GM12878 (cell line): Measurements from ENCODE around the gene AKAP1. TPM values are rescaled to one million over a fixed set of nuclear protein-coding genes. Genes with fewer than 3 reads are reported as not detected.

Source experiments
- ATAC-seq: fragments of 200-7000 bp; cut with Tn5 transposase; 3 replicates; pipeline ENCODE4 v1.9.1; 2020; ENCODE audit warnings: mild to moderate bottlenecking, moderate library complexity
- BruUV-seq: library from RNA; stranded (reverse); fragments of 400-500 nt; replicated peaks from 2 replicates; lab custom pipeline; 2021; lab: Mats Ljungman, UMichigan
- CTCF ChIA-PET: fragments of 300-600 bp; sonication (Branson Sonifier 250); formaldehyde crosslinking; extraction: SDS; loops from one replicate; lab custom pipeline; 2021; ENCODE audit warnings: inconsistent platforms; lab: Yijun Ruan, JAX
- POLR2A ChIA-PET: fragments of 350-600 bp; formaldehyde crosslinking; extraction: SDS; loops from one replicate; lab custom pipeline; 2021; ENCODE audit warnings: inconsistent platforms; lab: Charles Lee
- RAD21 ChIA-PET: fragments of 300-600 bp; sonication (Branson Sonifier 250); formaldehyde crosslinking; loops from one replicate; lab custom pipeline; 2023; ENCODE audit warnings: antibody characterized with exemption; ENCODE audit not compliant: unreplicated experiment; lab: Charles Lee
- SMC1A ChIA-PET: fragments of 300-600 bp; sonication (Branson Sonifier 250); formaldehyde crosslinking; loops from one replicate; lab custom pipeline; 2023; ENCODE audit not compliant: unreplicated experiment, uncharacterized antibody; lab: Charles Lee
- DNase-seq: peaks from one replicate; pipeline ENCODE4 v3.0.0-alpha.2; 2011; ENCODE audit warnings: low read depth, low spot score
- FAIRE-seq: peaks from 3 replicates; lab custom pipeline; 2011; peaks lifted over from hg19 to GRCh38; lab: Jason Lieb, UNC
- H2AFZ ChIP-seq: 2 replicates; pipeline ENCODE4 v1.6.0; 2011; ENCODE audit warnings: low read depth, low read length, control low read depth; ENCODE audit not compliant: control insufficient read depth
- H3K27ac ChIP-seq: 2 replicates; pipeline ENCODE4 v1.5.1; 2011; ENCODE audit warnings: control low read depth; ENCODE audit not compliant: control insufficient read depth, insufficient read depth
- H3K27me3 ChIP-seq, 2 experiments: replicated peaks in 1 of 2; 2 replicates each; pipeline versions ENCODE4 v1.6.0 to v1.6.1; 2011; ENCODE audit warnings: low read length in 1 of 2; ENCODE audit not compliant: control insufficient read depth in 2 of 2, insufficient read depth in 2 of 2
- H3K36me3 ChIP-seq, 2 experiments: 2 replicates each; pipeline ENCODE4 v1.5.1; 2011; ENCODE audit warnings: low read length in 1 of 2; ENCODE audit not compliant: control insufficient read depth in 2 of 2, insufficient read depth in 2 of 2
- H3K4me1 ChIP-seq: 2 replicates; pipeline ENCODE4 v1.6.1; 2011; ENCODE audit warnings: mild to moderate bottlenecking, low read length, moderate library complexity, mixed read lengths; ENCODE audit not compliant: control insufficient read depth, insufficient read depth
- H3K4me2 ChIP-seq: 2 replicates; pipeline ENCODE4 v1.6.0; 2011; ENCODE audit warnings: control low read depth; ENCODE audit not compliant: control insufficient read depth, insufficient read depth
- H3K4me3 ChIP-seq: fragments of 200-600 bp; sonication (generic); 2 replicates; pipeline ENCODE4 v1.5.1; 2016
- H3K79me2 ChIP-seq: 2 replicates; pipeline ENCODE4 v1.6.0; 2011; ENCODE audit warnings: low read length; ENCODE audit not compliant: control insufficient read depth, insufficient read depth
- H3K9ac ChIP-seq: 2 replicates; pipeline ENCODE4 v1.8.0; 2011; ENCODE audit warnings: low read length, control low read depth, mixed read lengths; ENCODE audit not compliant: control insufficient read depth, insufficient read depth
- H3K9me3 ChIP-seq: replicated peaks from 3 replicates; pipeline ENCODE4 v1.5.1; 2011; ENCODE audit warnings: mild to moderate bottlenecking, low read length; ENCODE audit not compliant: control insufficient read depth, insufficient read depth
- H4K20me1 ChIP-seq: 2 replicates; pipeline ENCODE4 v1.6.0; 2011; ENCODE audit not compliant: control insufficient read depth, insufficient read depth
- ATF3 ChIP-seq: IDR thresholded peaks from 2 replicates; pipeline ENCODE4 v1.6.1; 2011; ENCODE audit warnings: low read depth, mild to moderate bottlenecking, low read length, moderate library complexity, borderline replicate concordance; ENCODE audit errors: extremely low read depth
- DPF2 ChIP-seq: fragments of 450-650 bp; IDR thresholded peaks from 2 replicates; pipeline ENCODE4 v1.6.1; 2017; ENCODE audit warnings: mild to moderate bottlenecking
- HCFC1 ChIP-seq: fragments of 150-350 bp; IDR thresholded peaks from 2 replicates; pipeline ENCODE4 v1.6.1; 2014; ENCODE audit warnings: low read length
- JUNB ChIP-seq: IDR thresholded peaks from 2 replicates; pipeline ENCODE4 v1.6.1; 2016; ENCODE audit warnings: antibody characterized with exemption, mild to moderate bottlenecking
- MXI1 ChIP-seq: fragments of 150-350 bp; IDR thresholded peaks from 2 replicates; pipeline ENCODE4 v1.6.1; 2011; ENCODE audit warnings: low read depth, mild to moderate bottlenecking, inconsistent platforms, low read length, improper control_type of control experiment
- NR2C1 ChIP-seq: fragments of 450-650 bp; IDR thresholded peaks from 2 replicates; pipeline ENCODE4 v1.6.1; 2017; ENCODE audit warnings: antibody characterized with exemption, mild to moderate bottlenecking, moderate library complexity
- NR2C2 ChIP-seq: IDR thresholded peaks from 2 replicates; pipeline ENCODE4 v1.6.1; 2011; ENCODE audit warnings: borderline replicate concordance, low read depth; ENCODE audit not compliant: control insufficient read depth, insufficient read length
- POU2F2 ChIP-seq: IDR thresholded peaks from 3 replicates; pipeline ENCODE4 v1.6.1; 2011; ENCODE audit warnings: low read depth, mild to moderate bottlenecking, low read length, borderline replicate concordance
- RAD51 ChIP-seq: fragments of 450-650 bp; IDR thresholded peaks from 2 replicates; pipeline ENCODE4 v1.6.1; 2016; ENCODE audit warnings: moderate library complexity, mild to moderate bottlenecking, inconsistent platforms
- RELA ChIP-seq: fragments of 450-650 bp; IDR thresholded peaks from 2 replicates; pipeline ENCODE4 v1.8.0; 2014; ENCODE audit warnings: borderline replicate concordance; ENCODE audit not compliant: partially characterized antibody
- RUNX3 ChIP-seq: IDR thresholded peaks from 2 replicates; pipeline ENCODE4 v1.6.1; 2012; ENCODE audit warnings: low read length, inconsistent platforms
- STAT1 ChIP-seq: fragments of 450-650 bp; conservative IDR thresholded peaks from 2 replicates; pipeline ENCODE4 v1.6.1; 2014; ENCODE audit warnings: antibody characterized with exemption, mild to moderate bottlenecking
- STAT3 ChIP-seq: IDR thresholded peaks from 2 replicates; pipeline ENCODE4 v1.6.1; 2011; ENCODE audit warnings: low read depth, low read length, improper control_type of control experiment
- ZBTB11 ChIP-seq: fragments of 450-650 bp; formaldehyde crosslinking; IDR thresholded peaks from 2 replicates; pipeline ENCODE4 v1.5.0; 2022; ENCODE audit warnings: mild to moderate bottlenecking, missing genetic modification characterization
- ZNF24 ChIP-seq: fragments of 450-650 bp; IDR thresholded peaks from 2 replicates; pipeline ENCODE4 v1.6.1; 2017; ENCODE audit warnings: antibody characterized with exemption, mild to moderate bottlenecking
- ZNF687 ChIP-seq: fragments of 450-650 bp; IDR thresholded peaks from 2 replicates; pipeline ENCODE4 v1.6.1; 2017; ENCODE audit warnings: mild to moderate bottlenecking, moderate library complexity
- WGBS: methylation state at CpG from one replicate; pipeline ENCODE4 v1.1.6; 2016; ENCODE audit warnings: low lambda C conversion rate; ENCODE audit not compliant: insufficient replicate concordance, insufficient coverage; ENCODE audit errors: missing lambda C conversion rate; 5-methylcytosine and 5-hydroxymethylcytosine counted together
- in situ Hi-C: fragments of 300-500 bp; cut with MboI; formaldehyde crosslinking; loops from 9 replicates; pipeline ENCODE4 v1.14.3; 2018; ENCODE audit warnings: mixed read lengths
- intact Hi-C: fragments of 100-400 bp; cut with micrococcal nuclease; formaldehyde crosslinking; loops from one replicate; pipeline ENCODE4 v1.14.2; 2022; ENCODE audit not compliant: unreplicated experiment
- polyA plus RNA-seq, 11 experiments: library from polyadenylated mRNA; depleted of rRNA in 4 of 11; unstranded in 6 of 11; stranded (reverse) in 5 of 11; fragments of >200 nt; fragmentation: Nextera tagmentation in 4 of 11; fragmentation: Illumina TruSeq in 1 of 11; extraction: Ambion mirVana in 4 of 11; extraction: Trizol in 1 of 11; gene quantifications; 1 replicate in 1 of 11; 2 replicates in 10 of 11; pipeline versions ENCODE4 v1.2.1 to v1.2.3, GENCODE V29; 2011 to 2016; ENCODE audit warnings: inconsistent platforms in 2 of 11, missing spikeins in 2 of 11, low read depth in 1 of 11
- total RNA-seq, 4 experiments: library from RNA; depleted of rRNA in 3 of 4; stranded (reverse); fragments of >200 nt in 3 of 4; fragmentation: Illumina TruSeq in 1 of 4; extraction: Trizol in 1 of 4; gene quantifications; 2 replicates each; pipeline versions ENCODE4 v1.2.1 to v1.2.3, GENCODE V29; 2013 to 2021

Gene AKAP1
- total and polyA plus RNA-seq, 10 of the 15 experiments (the other 5 are each of a cell fraction or from before 2014, with no cell fraction given), result 11.9 to 50.5 (median 38.1) TPM

GRCh38 chr17:57092779-57093178 lies 7.7 kb downstream of the AKAP1 start:
- in situ Hi-C loops (no loop called here), intact Hi-C loops (no loop called here)
- H3K9me3 ChIP-seq, result no peaks in the 10 kb centered on the region
- no peak overlapping the region for H3K9ac ChIP-seq
- H3K4me2 ChIP-seq, result peak overlapping the region; percentile 8; the same call in 1 of the 2 replicates
- no peaks in the 10 kb centered on the region for H3K27me3 ChIP-seq
- H3K27ac ChIP-seq, result no peak overlapping the region
- peaks cover 13% of the 10 kb centered on the region for H3K4me1 ChIP-seq
- no peak overlapping the region for H3K4me3 ChIP-seq
- FAIRE-seq (no peak), DNase-seq (no peak), ATAC-seq (no peak)
- WGBS, result 94% methylated on average over 8 of the region's 8 CpGs
- peaks cover 2% of the 10 kb centered on the region; the same call in 1 of the 2 replicates for H4K20me1 ChIP-seq
- CTCF ChIA-PET, result interaction anchor here (1.1 kb wide), 3 partner anchors 12 to 13 kb away, joined by 3 read pairs; no protein-coding TSS in a partner anchor
- SMC1A ChIA-PET, result interaction anchor here (1.0 to 1.8 kb wide), 2 partner anchors 10 to 12 kb away, joined by 5 read pairs; no protein-coding TSS in a partner anchor
- POLR2A ChIA-PET, result no interaction called here
- RAD21 ChIA-PET, result no interaction called here
- peaks cover 78% of the 10 kb centered on the region for H3K79me2 ChIP-seq
- no TSS peak for BruUV-seq
- no peak overlapping the region for H2AFZ ChIP-seq
- H3K36me3 ChIP-seq, result peaks cover 2 to 9% of the 10 kb centered on the region in 2 experiments
- TF ChIP-seq NR2C2 (no peak), STAT3 (no peak), ZNF687 (no peak), HCFC1 (no peak), STAT1 (no peak), JUNB (no peak), ZNF24 (no peak), DPF2 (no peak), RELA (no peak), NR2C1 (no peak), ZBTB11 (no peak), POU2F2 (no peak), ATF3 (no peak), MXI1 (no peak), RUNX3 (no peak), RAD51 (no peak)
